GM21576 (cell line): Measurements from ENCODE around the gene TOM1L2.
"Not testable (repeated sequence)": the region's sequence is repeated elsewhere in the genome, so short reads cannot be mapped to it uniquely, and the experiment has no call there.

Source experiments
- ATAC-seq: cut with Tn5 transposase; IDR thresholded peaks from one replicate; pipeline ENCODE4 v1.9.1; 2021; ENCODE audit warnings: mild to moderate bottlenecking, moderate library complexity; ENCODE audit not compliant: unreplicated experiment

TOM1L2 gene

DNA sequence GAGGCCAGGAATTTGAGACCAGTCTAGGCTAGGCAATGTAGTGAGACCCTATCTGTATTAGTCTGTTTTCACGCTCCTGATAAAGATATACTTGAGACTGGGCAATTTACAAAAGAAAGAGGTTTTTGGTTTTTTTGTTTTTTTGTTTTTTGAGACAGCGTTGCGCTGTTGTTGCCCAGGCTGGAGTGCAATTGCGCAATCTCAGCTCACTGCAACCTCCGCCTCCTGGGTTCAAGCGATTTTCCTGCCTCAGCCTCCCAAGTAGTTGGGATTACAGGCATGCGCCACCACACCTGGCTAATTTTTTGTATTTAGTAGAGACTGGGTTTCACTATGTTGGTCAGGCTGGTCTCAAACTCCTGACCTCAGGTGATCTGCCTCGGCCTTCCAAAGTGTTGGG lies 23.7 kb upstream of the TOM1L2 start:
- not testable (repeated sequence) for ATAC-seq

DNA sequence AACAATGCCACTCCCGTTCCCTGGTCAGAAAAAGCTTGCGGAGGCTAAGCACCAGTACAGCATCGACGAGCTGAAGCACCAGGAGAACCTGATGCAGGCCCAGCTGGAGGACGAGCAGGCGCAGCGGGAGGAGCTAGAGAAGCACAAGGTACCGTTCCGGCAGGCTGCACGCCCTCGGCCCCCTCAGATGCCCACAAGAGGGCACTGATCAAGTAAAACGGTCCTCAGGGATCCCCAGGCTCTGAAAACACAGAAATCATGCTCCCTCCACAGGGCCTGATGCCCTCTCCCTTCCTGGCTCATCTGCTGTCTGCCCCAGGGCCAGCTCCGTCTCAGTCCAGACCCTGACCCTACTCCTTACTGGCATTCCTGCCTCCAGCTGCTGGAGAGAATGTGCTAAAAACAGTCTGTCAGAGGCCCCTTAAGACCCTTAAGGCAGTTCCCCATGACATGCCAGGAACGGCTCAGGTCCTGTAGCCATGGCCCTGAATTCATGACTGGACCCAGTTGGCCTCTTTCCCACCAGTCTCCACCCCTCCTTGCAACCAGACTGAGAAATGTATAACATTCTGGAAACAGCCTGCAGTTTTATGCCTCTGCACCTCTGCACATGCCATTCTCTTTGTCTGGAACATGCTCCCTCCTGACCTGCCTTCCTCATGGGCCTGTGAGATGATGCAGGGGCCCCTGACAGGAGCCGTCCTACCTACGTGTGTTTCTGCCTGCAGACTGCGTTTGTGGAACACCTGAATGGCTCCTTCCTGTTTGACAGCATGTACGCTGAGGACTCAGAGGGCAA lies 22.3 kb upstream of the TOM1L2 start:
- ATAC-seq, result no peak

DNA sequence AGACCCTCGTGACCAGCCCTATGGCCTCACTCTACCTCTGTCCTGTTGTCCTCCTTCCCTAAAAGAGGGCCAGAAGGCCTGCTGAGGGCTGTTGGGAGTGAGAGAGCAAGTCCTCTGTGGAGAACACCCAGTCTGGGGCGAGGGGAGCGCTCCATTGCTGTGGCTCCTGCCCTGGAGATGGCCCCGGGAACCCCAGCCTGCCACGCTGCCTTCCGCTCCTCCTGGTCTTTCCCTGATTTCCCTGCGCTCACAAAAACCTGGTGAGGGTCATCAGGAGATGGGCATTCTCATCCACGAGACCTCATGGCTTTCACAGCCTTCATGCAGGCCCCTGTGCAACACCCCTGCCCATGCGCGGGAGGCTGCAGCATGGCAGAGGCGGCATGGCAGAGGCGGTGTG lies 21.7 kb upstream of the TOM1L2 start:
- no peak for ATAC-seq

DNA sequence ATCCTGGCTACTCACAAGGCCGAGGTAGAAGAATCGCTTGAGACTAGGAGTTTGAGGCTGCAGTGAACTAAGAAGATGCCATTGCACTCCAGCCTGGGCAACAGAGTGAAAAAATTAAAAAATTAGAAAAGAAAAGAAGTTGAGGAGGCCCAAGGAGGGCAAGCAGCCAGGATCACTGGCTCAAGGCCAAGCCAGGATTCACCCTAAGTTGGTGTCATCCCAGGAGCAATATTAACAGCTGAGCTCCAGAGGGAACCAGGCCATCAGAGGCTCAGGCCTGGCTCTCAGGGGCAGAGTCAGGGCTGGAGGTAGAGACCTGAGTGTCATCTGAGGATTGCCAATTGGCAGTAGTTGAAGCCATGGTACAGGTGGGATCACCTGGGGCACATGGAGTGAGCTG lies 21.2 kb upstream of the TOM1L2 start:
- no peak for ATAC-seq

DNA sequence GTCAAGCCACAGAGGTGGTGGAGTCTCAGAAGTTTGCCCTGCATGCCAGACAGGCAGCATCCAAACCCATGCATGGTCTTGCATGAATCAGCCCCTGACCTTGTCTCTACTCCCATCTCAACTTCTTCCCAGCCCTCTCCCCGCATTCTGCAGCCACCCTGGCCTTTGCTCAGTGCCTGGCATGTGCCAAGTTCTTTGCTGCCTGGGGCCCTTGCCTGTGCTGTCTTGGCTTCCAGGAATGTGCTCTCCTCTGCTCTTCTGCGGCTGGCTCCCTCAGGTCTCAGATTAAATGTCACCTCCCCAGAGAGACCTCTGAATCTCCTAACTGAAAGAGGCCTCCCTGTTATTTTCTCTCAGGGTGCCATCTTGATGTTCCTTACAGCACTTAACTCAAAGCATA lies 18.1 kb upstream of the TOM1L2 start:
- ATAC-seq, result no peak

DNA sequence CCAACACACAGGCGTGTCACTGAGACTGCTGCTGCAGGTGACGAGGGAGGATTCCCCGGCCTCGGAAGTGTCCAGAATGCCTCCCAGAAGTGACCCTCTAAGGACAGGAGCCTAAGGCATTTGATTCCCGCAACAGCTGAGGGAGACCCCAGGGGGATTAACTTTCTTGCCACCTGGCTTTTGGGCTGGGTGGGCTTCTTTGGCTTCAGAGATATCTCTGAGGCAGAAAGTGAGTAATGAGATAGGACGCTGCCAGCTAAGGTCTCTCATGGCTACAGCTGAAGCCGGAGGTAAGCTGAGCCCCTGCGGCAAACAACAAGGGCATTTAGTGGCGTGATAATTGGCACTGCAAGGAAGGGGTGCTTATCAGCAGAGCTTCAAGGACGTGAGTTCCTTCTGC lies 17.4 kb upstream of the TOM1L2 start:
- no peak for ATAC-seq

DNA sequence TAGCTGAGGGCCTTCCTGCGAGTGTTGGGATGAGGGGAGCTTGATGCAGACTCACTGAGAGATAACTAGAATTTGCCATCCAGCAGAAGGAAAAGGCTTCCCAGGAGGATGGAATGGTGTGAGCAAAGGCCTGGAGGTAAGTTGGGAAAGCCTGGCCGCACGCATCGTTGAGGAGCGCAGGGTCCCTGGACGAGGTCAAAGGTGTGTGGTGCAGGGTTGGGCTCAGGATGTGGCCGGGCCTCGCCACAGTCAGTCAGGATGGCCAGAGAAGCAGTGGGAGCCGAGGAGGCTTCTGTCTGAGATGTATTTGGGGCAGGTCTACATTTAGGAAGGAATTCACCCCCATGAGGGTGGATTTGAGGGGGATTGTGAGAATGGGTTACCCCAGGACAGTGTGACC lies 16.9 kb upstream of the TOM1L2 start:
- ATAC-seq, result no peak

DNA sequence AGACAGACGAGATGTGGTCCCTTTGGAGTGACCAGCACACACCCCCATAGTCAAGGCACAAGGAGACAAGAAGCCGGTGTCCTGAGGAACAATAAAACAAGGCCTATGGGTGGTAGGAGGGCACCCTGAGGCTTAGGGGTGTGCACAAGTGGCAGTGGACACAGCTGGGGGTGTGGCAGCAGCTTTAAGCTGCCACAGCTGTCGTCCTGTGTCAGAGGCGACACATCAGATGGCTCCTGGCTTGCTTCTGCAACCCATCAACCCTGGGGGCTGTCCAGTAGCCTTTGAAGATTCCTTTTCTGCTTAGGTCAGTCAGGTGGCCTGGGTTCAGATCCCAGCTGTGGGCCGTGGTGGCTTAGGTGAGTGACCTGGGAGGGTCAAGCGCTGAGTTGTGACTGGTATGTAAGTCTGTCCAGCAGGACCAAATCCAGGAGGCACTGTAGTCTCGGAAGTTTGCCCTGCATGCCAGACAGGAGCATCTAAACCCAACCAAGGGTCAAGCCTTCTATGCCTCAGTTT lies 16.3 kb upstream of the TOM1L2 start:
- ATAC-seq, result no peak

DNA sequence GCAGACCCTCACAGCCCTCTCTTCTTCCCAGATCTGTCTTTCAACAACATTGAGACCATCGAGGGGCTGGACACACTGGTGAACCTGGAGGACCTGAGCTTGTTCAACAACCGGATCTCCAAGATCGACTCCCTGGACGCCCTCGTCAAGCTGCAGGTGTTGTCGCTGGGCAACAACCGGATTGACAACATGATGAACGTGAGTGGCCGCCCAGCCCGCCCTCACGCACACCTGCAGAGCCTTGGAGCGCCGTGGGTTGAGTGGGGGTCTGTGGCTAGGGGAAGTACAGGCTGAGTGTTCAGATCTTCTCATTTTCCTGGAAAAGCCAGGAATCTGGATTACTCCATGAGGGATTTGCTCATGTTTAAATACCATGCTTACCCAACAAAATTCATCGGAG lies 15.7 kb upstream of the TOM1L2 start:
- ATAC-seq, result no peak

DNA sequence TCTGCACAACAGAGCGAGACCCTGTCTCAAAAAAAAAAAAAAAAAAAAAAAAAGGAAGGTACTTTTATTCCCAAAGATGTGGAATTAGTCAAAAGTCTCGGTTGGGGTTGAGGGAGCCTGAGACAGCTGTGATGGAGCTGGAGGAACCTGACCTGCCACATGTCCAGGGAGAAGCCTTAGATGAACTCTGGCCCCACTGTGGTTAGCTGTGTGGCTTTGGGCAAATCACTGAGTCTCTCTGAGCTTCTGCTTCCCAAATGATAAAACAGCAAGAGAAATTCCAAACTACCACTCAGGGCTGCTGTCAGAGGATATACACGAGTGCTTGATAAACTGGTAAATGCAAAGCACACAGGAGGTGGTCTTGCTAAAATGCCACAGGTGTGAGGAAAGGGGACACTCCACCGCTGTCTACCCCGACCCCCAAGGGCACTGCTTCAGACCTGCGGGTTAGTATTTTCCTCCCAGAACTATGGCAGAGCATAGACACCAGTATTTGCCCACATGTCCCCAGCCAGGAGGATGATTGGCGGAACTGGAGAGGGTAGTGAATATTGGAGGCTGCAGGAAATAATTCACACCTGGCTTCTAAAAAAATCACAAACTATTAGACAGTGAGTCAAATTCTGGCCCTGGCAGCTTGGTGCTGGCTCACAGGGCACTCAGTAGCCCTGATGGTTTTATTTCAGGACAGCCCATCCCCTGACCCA lies 15.1 kb upstream of the TOM1L2 start:
- ATAC-seq, result no peak

DNA sequence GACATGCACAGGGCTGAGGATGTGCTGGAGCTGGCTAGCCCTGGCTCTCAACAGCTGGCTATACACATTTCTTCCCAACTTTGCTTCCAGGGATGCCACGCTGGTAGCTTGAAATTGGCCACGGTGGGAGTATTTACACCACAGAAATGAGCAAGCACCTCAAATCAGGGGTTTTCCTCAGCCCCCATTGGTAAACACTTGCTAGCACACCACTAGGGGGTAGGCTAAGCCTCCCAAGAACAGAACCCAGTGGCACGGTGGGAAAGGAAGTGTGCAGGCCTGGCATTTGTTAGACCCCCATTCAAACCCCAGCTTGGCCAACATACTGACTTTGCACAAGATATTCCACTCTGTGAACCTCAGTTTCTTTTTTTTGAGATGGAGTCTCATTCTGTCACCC lies 13.4 kb upstream of the TOM1L2 start:
- ATAC-seq, result no peak

DNA sequence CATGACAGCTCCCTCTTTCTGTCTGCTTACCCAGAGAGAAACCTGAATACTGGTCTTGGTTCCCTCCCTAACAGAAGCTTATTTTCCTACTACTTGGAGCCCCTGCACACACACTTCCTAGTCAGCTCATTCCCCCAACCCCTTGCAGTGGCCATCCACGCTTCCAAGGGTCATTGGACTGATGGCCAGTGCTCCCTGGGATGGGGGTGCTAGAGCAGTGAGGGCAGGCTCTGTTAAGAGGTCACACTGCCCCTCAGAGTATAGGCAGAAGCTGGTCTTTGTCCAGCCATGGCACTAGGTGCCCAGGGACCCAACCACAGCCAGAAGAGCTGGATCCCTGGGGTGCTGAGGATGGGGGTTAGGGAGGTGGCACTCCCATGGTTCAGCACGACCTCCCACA lies 13.0 kb upstream of the TOM1L2 start:
- ATAC-seq, result no peak

DNA sequence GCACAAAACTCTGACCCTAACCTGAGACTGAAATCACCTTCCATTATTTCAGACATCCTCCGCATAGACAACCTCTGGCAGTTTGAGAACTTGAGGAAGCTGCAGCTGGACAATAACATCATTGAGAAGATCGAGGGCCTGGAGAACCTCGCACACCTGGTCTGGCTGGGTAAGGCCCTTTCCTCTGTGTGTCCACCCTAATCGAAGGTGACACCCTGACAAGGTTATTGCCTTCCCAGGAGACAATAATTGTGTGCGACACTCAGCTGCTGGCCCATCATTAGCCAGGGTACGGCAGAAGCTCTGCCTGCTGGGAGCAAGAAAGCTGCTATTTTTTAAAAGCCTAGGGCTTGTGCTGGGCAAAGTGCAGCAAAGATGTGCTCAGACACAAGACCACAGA lies 11.6 kb upstream of the TOM1L2 start:
- no peak for ATAC-seq

DNA sequence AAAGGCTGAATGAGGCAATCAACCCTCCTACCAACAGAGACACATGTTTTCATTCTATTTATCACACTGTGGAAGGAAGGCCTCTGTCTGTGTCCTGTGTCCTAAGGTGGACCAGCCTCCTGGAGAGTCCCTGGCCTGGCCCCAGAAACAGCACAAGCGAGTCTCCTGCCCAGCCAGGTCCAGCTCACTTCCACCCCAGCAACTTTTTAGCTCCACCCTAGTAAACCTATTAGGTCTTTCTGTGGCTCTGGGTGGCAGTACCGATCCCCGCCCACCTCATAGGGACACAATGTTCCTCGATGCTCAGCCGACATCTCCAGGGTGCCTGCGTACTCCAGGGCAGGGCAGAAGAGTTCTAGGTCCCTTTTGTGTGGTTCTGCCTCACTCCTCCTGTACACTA lies 11.2 kb upstream of the TOM1L2 start:
- ATAC-seq, result no peak

DNA sequence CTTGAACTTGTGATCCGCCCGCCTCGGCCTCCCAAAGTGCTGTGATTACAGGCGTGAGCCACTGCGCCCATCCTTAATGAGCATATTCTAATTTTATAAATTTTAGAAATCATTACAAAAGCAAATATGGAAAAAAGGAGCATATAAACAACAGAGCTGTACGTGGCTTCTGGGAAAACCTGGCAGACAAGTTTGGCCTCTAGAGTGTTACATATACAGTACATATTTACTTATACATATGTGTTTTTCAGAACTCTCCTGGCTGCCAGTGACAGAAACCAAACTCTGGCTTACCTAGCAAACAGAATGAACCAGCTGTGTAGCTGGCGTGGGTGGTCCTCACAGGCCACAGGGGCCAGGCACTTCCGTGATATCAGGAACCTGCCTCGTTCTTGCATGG lies 10.6 kb upstream of the TOM1L2 start:
- no peak for ATAC-seq

DNA sequence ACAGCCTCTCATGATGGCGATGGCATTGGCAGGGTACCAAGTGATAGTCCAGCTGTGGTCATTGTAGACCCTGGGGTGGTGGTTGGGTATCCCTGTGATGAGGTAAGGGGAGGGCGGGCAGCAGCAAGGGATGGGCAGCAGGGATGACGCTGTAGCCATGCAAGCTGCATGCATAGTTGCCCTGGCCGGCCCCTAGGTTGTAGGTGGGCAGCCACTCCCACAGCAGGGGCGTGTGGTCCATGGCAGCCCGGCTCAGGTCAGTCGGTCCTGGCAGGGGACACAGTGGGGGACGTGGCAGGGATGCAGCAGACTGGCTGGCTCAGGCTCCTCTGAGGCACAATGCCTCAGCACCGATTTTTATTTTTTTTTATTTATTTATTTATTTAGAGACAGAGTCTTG lies 9.1 kb upstream of the TOM1L2 start:
- ATAC-seq, result no peak

DNA sequence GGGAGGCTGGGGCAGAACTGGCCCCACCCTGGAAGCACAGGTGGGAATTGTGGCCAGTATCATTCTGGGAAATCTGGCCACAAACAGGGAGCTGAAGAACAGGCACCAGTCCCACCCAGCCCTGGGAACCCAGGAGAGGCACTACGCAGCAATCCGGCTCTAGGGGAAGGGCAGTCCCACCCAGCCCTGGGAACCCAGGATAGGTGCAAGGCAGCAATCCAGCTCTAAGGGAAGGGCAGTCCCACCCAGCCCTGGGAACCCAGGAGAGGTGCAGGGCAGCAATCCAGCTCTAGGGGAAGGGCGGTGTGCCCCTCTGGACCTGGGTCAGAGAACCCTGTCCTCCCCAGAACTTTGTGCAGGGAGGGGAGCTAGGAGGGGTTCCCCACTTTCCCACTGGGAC lies 7.6 kb upstream of the TOM1L2 start:
- no peak for ATAC-seq

DNA sequence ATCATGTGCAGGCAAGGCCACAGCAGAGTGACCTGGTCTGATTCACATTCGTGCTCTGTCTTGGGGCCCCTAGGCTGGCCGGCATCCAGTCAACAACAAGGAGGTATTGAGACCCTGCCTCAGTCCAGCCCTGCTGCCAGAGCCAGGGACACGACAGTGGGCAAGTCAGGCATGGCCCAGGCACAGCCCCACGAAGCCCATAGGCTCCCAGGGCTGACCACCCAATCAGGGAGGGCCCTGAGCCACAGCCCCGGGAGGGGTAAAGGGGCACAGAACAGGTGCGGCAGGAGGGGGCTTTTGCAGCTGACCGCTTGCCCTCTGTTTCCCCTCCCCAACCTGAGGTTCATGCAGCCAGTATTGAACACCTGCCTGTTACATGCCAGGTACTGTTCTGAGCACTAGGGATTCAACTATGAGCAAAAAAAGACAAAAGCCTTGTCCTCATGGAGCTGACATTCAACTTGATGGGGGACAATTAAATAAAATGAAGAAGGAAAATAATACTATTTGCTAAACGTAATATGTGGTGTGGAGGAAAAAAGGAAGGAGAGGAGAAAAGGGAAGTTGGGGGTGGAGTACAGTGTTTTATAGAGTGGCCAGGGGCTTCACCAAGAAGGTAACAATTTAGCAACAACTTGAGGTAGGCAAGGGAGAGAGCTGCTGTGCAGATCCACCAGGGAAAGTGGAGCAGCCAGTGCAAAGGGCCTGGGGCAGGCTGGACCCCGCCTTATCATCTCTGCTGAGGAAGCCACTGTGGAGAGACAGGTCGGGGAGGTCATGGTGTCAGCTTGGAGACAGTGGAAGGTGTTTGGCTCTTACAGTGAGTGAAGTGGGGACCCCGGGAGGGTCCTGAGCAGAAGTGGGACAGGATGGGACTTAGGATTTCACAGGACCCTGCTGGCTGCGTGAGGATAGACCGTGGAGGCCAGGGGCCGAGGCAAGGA lies 6.6 kb upstream of the TOM1L2 start:
- no peak for ATAC-seq

DNA sequence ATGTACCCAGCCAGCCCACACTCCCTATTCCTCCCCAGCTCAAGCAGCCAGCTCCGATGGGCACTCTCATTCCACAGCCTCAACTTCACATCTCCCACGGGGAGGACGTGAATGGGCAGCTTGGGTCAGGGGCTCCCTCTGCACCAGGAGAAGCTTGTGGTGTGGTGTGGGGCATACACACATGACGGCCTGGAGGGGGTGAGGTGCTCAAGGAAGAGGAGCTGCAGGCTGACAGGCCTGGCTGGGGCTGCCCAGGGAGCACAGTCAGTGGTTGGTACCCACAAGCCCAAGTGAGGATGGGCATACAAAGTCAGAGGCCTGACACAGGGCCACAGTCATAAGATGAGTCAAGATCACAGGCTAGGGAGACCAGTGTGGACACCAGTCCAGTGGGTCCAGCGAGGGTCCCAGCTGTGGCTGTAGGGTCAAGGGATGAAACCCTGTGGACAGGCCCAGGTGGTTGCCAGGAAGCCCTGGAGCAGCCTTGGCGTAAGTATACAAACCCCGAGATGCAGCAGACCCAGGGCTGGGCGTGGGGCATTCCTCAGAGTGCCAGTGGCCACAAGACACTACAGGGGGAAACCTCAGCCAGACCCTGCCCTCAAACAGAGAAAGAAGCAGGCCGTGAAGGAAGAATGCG lies 4.9 kb upstream of the TOM1L2 start:
- no peak for ATAC-seq

DNA sequence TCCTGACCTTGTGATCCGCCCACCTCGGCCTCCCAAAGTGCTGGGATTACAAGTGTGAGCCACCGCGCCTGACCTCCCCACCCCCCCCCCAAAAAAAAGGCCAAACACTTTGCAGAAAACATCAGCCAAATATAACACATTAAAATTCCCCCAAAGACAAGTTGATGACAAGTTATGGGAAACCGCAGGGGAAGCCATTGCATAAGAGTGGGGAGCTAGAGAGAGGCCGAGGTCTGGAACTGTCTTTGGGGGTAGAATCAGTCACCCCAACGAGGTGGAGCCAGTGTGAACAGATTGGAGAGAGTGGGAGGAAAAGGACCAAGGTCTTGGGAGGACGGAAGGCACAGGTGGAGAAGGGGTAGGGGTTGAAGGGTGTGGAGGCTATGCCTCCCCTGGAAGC lies 3.2 kb upstream of the TOM1L2 start:
- ATAC-seq, result no peak

DNA sequence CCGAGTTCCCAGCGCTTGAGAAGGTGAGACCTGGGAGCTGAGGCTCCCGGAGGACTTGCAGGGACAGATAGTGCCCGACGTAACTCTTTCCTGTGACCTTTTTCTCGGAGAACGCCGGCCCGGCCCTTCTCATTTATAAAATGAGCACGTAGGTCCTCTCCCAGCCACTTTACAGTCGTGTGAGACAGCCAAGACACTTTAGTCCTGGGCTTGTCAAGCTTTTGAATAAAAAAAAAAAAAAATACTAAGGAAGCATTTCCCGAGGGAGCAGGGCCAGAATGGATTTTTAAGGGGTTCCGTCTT lies 703 bp upstream of the TOM1L2 start:
- no peak for ATAC-seq
